Ishikawa (cell line): ENCODE data around the gene ABCC8.

Experiments used
- CEBPB ChIP-seq: IDR thresholded peaks from 2 replicates; pipeline ENCODE4 v1.6.1; 2012
- CREB1 ChIP-seq: IDR thresholded peaks from 2 replicates; pipeline ENCODE4 v1.6.1; 2012; ENCODE audit warnings: low read depth
- EGR1 ChIP-seq: IDR thresholded peaks from 2 replicates; pipeline ENCODE4 v1.6.1; 2012
- EP300 ChIP-seq: IDR thresholded peaks from 2 replicates; pipeline ENCODE4 v1.6.1; 2012; ENCODE audit warnings: borderline replicate concordance
- FOXM1 ChIP-seq: IDR thresholded peaks from 2 replicates; pipeline ENCODE4 v1.6.1; 2012; ENCODE audit warnings: low read depth, borderline replicate concordance
- NFIC ChIP-seq: IDR thresholded peaks from 2 replicates; pipeline ENCODE4 v1.6.1; 2012
- RAD21 ChIP-seq: IDR thresholded peaks from 2 replicates; pipeline ENCODE4 v1.6.1; 2012; ENCODE audit warnings: low read depth
- TAF1 ChIP-seq: IDR thresholded peaks from 2 replicates; pipeline ENCODE4 v1.6.1; 2012; ENCODE audit warnings: low read depth, mild to moderate bottlenecking
- TCF12 ChIP-seq: IDR thresholded peaks from 2 replicates; pipeline ENCODE4 v1.6.1; 2012; ENCODE audit warnings: low read depth
- TEAD4 ChIP-seq: IDR thresholded peaks from 2 replicates; pipeline ENCODE4 v1.6.1; 2012
- YY1 ChIP-seq: IDR thresholded peaks from 2 replicates; pipeline ENCODE4 v1.6.1; 2012; ENCODE audit warnings: low read depth
- ZBTB7A ChIP-seq: IDR thresholded peaks from 2 replicates; pipeline ENCODE4 v1.6.1; 2012; ENCODE audit warnings: low read depth
- TF ChIP-seq, protein P1 (sequence below): IDR thresholded peaks from 2 replicates; pipeline ENCODE4 v1.6.1; 2012
- TF ChIP-seq, protein P2 (sequence below): IDR thresholded peaks from 2 replicates; pipeline ENCODE4 v1.6.1; 2012; ENCODE audit warnings: low read depth, mild to moderate bottlenecking
- TF ChIP-seq, protein P3 (sequence below): IDR thresholded peaks from 2 replicates; pipeline ENCODE4 v1.6.1; 2012

The ABCC8 gene

DNA sequence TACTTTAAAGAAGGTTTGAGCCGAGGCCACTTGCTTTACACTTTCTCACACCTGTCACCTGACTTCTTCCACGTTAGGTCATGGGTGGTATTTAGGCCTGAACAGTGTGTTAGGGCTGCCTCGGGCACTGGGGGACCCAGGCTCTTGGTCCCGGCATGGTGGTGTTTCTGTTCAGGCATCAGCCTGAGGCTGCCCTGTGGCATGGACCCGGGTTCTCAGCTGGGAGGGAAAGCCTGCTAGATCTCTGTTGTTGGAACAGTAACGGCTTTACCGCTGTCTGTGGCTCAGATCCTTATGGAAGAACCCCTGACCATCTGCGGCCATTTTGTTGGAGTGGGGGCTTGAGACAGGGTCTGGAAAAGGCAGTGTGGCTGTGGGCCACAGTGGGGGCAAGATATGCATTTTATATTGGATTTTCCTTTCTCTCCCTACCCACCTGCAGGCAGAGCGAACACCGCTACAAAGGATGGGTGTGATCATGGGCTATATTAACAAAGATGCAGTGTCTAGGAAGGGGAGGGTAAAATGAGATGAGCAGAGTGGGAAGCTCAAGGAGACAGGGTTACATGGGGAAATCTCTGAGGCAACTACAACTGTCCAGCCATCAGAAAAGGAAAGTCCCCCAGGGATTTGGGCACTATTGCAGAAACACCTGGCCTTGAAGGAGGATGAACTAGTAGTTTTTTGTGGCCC, 86.5 kb downstream of the ABCC8 start:
- TF ChIP-seq TAF1 (no peak), EP300 (no peak)

DNA sequence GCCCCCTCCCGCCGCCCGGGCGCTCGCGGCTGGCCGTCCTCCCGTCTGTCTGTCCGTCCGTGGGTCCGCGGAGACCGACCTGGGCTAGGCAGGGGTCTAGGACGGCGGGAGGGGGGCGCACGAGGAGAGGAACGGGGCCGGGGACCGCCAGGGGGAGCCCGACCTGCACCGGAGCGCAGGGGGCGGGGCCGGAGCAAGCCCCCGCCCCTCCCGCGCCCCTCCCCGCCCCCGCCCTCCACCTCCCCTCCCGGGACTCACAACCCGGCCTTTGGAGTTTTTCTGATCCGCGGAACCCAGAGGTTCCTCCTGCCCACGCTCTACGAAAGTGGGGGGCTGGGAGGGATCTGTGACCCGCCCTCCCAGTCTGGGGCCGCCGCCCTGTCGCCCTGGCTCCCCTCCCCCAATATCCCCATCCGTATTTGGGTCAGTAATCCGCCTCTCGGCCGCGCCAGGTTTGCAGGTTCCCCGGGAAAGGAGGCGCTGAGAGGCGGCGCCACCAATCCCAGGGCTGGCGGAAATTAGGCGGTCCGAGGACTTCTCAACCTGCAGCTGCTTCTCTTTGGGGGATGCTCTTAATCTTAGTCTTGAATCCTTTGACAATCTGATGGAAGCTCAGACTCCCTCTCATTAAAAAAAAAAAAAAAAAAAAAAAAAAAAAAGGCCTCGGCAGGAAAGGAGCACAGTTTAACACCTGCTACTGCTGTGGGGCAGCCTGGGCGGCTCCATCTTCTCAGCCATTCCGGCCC, 87.3 kb downstream of the ABCC8 start:
- TF ChIP-seq, protein P1, sequence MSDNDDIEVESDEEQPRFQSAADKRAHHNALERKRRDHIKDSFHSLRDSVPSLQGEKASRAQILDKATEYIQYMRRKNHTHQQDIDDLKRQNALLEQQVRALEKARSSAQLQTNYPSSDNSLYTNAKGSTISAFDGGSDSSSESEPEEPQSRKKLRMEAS = peak; percentile 40; the same call in 1 of the 2 replicates
- TF ChIP-seq, protein P2, sequence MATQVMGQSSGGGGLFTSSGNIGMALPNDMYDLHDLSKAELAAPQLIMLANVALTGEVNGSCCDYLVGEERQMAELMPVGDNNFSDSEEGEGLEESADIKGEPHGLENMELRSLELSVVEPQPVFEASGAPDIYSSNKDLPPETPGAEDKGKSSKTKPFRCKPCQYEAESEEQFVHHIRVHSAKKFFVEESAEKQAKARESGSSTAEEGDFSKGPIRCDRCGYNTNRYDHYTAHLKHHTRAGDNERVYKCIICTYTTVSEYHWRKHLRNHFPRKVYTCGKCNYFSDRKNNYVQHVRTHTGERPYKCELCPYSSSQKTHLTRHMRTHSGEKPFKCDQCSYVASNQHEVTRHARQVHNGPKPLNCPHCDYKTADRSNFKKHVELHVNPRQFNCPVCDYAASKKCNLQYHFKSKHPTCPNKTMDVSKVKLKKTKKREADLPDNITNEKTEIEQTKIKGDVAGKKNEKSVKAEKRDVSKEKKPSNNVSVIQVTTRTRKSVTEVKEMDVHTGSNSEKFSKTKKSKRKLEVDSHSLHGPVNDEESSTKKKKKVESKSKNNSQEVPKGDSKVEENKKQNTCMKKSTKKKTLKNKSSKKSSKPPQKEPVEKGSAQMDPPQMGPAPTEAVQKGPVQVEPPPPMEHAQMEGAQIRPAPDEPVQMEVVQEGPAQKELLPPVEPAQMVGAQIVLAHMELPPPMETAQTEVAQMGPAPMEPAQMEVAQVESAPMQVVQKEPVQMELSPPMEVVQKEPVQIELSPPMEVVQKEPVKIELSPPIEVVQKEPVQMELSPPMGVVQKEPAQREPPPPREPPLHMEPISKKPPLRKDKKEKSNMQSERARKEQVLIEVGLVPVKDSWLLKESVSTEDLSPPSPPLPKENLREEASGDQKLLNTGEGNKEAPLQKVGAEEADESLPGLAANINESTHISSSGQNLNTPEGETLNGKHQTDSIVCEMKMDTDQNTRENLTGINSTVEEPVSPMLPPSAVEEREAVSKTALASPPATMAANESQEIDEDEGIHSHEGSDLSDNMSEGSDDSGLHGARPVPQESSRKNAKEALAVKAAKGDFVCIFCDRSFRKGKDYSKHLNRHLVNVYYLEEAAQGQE = no peak
- TF ChIP-seq RAD21 (peak; percentile 30; the same call in 1 of the 2 replicates), EP300 (0 out of 2 replicates have a peak, but pooled peaks have one; percentile 21), CEBPB (no peak), TCF12 (0 out of 2 replicates have a peak, but pooled peaks have one; percentile 37), YY1 (peak; percentile 29; the same call in 1 of the 2 replicates), EGR1 (peak; percentile 53; the same call in 1 of the 2 replicates), ZBTB7A (peak; percentile 93), TEAD4 (no peak), NFIC (no peak), CREB1 (no peak)
- TF ChIP-seq, protein P3, sequence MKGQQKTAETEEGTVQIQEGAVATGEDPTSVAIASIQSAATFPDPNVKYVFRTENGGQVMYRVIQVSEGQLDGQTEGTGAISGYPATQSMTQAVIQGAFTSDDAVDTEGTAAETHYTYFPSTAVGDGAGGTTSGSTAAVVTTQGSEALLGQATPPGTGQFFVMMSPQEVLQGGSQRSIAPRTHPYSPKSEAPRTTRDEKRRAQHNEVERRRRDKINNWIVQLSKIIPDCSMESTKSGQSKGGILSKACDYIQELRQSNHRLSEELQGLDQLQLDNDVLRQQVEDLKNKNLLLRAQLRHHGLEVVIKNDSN = 0 out of 2 replicates have a peak, but pooled peaks have one; percentile 3

DNA sequence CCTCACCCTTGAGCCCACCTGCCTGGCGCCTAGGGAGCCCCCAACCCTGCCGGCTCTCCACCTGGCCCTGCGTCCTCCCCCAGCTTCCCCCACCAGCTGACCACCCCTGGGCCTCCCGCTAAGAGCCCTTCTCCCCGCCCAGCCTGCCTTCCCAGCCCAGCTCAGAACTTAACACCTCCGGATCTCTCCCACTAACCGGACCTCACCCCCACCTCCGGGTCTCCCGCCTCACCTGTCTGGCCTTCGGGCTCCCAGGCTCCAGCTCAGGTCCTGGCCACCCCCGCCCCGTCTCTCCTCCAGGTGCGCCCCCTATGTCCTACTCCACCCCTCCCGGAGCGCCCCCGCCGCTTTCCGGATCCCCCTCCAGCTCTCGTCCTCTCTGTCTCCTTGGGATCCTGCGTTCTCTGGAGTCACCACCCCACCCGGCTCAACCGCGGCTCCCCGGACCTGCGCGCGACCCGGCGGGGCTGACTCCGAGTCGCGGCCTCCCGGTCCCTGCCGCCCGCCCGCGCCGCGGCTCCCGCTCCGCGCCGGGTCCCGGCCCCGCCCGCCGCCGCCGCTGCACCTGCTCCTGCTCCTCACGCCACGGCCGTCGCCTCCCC, 87.9 kb downstream of the ABCC8 start, which contains the start of gene KCNJ11:
Gene KCNJ11 (minus strand): TSS at position 51 of the 602 bp plus-strand sequence. CDS start 568 bp downstream, outside the sequence.
- TF ChIP-seq CEBPB = no peak
- TF ChIP-seq ZBTB7A = peak; percentile 73; the same call in 1 of the 2 replicates
- TF ChIP-seq NFIC = no peak
- TF ChIP-seq, protein P2 = no peak
- no peak for TF ChIP-seq FOXM1
- no peak for TF ChIP-seq EP300
- no peak; the same call in 1 of the 2 replicates for TF ChIP-seq TAF1
- no peak for TF ChIP-seq EGR1
- TF ChIP-seq, protein P3 = no peak

DNA sequence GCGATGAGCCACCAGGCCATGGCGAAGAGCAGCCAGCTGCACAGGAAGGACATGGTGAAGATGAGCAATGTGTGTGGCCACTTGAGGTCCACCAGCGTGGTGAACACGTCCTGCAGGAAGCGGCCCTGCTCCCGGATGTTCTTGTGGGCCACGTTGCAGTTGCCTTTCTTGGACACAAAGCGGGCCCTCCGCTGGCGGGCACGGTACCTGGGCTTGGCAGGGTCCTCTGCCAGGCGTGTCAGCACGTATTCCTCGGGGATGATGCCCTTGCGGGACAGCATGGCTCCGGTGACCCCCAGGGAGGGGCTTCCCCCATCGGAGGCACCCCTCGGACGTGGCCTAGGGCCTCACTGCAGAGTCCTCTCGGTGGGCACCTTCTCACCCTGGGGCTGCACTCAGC, 88.8 kb downstream of the ABCC8 start:
- TF ChIP-seq EGR1 (no peak), ZBTB7A (no peak), YY1 (no peak), FOXM1 (no peak), CREB1 (no peak), NFIC (no peak), TAF1 (no peak), TEAD4 (no peak), CEBPB (no peak), RAD21 (no peak), EP300 (no peak), TCF12 (no peak)
- TF ChIP-seq, protein P3 = no peak
- TF ChIP-seq, protein P2 = no peak
- TF ChIP-seq, protein P1 = no peak
